Hematopoietic multipotent progenitor cell treated with erythropoietin and hydrocortisone succinate and interleukin-3 and kit ligand, for 4 days (in vitro differentiated cells): Measurements from ENCODE around the gene ARMC10.
"Not testable (repeated sequence)": the region's sequence is repeated elsewhere in the genome, so short reads cannot be mapped to it uniquely, and the experiment has no call there.

Experiments
- DNase-seq: peaks from one replicate; pipeline ENCODE4 v3.0.0-alpha.2; 2015

Gene ARMC10

DNA sequence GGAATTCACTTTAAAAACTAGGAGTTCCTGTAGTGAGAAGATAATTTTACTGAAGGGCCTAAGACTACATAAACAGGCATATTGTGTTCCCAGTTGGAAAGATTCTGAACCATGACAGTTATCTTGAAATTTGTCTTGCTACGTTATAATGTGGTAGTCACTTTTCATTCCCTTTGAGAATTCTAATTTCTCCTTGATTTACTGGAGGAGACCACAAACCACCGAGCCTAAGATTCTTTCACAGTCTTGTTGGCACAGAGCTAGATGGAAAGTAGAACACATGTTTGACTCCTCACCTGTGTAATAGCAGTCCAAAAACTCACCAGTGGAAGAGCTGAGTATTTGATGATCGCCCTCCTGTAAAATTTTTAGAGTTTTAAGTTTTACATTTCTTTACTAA, 4.9 kb downstream of the ARMC10 start:
- no peak for DNase-seq

DNA sequence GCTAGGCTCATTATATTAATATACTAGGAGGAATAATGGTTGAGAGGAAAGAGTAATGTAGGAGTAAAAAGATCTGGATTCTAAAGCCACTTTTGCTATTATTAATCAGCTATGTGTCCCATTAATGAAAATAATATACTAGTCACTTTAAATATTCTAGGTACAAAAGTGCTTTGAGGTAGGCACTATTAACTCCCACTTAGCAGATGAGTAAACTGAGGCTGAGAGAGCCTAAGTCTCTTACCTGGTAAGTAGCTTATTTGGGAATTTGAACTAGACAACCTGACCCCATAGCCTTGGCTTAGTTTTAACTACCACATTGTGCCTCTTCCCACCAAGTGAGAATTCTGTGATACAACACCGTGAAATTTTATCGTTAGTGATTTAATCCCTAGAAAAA, 6.0 kb downstream of the ARMC10 start:
- no peak for DNase-seq

DNA sequence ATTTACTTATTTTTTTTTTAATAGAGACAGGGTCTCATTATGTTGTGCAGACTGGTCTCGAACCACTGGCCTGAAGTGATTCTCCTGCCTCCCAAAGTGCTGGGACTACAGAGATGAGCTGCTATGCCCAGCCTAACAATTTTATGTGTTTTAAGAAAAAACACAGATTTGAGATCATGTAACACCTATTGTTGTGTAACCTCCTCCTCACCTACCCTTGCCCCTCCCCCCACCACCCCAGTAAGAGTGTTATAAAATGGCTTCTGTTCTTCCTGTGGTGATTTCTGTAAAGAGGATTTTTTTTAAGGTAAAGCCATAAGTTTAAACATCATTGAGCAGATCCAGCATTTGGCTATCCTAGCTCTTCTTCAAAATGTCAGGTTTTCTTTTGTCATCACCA, 7.6 kb downstream of the ARMC10 start:
- DNase-seq = no peak

DNA sequence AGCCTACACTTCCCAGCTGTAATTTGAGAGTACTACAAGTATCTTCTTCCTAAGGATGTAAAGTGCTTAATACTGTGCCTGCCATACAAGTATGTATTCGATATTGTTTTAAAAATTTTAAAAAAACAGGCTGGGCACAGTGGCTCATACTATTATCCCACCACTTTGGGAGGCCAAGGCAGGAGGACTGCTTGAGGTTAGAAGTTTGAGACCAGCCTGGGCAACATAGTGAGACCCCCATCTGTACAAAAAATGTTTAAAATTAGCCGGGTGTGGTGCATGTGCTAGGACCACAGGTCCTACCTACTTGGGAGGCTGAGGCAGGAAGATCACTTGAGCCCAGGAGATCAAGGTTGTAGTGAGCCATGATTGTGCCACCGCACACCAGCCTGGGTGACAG, 8.3 kb downstream of the ARMC10 start:
- no peak for DNase-seq

DNA sequence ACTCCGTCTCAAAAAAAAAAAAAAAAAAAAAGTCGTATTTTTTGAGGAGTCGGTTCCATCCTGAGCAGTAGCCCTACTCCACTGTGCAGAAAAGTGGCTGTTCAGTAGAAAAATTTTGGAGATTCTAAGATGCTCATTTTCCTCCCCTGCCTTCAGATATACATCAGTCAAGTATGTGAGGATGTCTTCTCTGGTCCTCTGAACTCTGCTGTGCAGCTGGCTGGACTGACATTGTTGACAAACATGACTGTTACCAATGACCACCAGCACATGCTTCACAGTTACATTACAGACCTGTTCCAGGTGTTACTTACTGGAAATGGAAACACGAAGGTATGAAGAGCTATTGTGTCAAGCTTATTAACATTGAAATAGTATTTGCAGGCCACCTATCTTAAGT, 17.4 kb downstream of the ARMC10 start:
- not testable (repeated sequence) for DNase-seq

DNA sequence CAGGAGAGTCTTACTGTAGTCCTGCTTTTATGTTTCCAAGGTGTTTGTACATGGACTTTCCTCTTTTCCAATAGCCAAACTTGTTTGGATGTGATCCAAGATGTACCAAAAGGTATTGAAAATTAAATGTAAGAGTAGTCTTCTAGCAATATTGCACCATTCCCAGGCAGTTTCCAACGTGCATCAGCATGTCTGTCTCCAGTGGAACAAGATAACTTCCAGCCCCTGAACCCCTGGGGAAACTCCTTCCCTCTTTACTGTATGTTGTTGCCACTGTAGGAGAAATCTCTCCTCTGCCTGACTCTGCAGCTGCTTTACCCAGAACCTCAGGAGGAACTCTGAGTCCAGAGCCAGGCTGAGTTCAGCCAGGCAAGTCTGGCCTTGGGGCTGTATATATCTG, 18.5 kb downstream of the ARMC10 start:
- no peak for DNase-seq

DNA sequence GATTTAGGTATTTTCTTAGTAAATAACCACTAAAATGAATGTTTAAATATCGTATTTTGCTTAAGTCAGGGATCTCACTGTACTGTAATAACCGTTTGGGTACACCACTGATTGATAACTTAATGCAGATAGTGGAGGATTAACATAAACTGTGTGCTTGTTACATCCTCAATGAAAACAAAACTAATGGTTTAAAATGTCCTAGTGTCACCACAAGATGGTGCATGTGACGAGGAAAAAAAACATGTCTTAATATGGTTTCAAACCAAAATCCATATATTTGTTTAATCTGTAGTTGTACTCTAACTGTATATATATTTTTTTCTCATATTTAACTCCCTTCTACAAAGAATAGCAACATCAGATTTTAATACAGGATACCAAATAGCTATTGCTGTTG, 19.2 kb downstream of the ARMC10 start:
- peak; percentile 55 for DNase-seq

DNA sequence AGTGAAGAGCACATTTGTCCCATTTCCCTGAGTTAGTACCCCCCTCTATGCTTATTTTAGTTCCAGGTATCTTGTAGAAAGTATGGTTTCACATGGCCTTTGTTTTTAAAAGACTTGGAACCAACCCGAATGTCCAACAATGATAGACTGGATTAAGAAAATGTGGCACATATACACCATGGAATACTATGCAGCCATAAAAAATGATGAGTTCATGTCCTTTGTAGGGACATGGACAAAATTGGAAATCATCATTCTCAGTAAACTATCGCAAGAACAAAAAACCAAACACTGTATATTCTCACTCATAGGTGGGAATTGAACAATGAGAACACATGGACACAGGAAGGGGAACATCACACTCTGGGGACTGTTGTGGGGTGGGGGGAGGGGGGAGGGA, 20.6 kb downstream of the ARMC10 start:
- DNase-seq = not testable (repeated sequence)

DNA sequence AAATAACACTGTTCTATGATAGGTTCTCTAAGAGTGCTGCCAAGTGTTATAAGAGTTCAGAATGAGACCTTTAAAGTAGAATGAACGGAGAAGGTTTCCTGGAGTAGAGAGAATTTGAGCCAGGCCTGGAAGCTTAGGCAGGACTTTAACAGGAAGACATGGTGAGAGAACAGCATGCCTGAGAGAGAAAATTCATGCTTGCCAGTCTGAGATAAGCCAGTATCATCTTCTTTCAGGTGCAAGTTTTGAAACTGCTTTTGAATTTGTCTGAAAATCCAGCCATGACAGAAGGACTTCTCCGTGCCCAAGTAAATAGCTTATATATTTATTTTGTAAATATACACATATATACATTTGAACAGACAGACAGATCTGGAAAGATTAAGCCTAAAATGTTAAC, 22.1 kb downstream of the ARMC10 start:
- DNase-seq = peak; percentile 26

DNA sequence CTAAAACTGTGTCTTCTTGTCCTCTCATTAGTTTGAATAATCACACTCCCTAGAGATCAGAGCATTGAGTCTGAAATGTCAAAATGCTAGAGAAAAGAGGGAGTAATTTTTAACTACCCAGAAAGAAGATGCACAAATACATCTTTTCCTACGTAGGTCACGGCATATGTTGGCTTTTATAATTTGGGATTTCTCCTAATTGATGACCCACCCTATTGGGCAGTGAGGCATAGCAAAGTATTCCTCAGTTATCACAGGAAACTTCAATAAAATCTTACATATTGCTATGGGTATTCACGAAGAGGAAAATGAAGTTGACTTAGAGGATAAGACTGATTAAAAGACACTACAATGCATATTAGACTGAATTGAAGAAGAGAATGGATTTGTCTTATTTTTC, 25.4 kb downstream of the ARMC10 start:
- no peak for DNase-seq

DNA sequence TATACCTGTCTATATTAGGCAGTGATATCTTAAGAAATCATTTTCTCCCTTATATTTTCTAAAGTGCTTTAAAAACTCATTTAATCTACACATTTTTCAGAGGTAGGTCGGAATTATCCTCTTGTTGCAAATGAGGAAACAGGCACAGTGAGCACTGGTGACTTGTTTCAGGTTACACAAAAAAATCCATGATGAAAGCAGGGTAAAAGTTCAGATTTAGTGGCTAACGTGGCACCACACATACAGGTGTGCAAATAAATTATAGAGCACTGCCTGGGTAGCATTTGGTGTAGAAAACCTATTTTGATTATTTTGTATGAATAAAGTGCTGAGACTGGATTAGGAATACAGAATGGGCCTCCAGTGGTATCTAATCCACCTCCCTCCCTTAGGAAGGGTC, 26.6 kb downstream of the ARMC10 start:
- DNase-seq = no peak

DNA sequence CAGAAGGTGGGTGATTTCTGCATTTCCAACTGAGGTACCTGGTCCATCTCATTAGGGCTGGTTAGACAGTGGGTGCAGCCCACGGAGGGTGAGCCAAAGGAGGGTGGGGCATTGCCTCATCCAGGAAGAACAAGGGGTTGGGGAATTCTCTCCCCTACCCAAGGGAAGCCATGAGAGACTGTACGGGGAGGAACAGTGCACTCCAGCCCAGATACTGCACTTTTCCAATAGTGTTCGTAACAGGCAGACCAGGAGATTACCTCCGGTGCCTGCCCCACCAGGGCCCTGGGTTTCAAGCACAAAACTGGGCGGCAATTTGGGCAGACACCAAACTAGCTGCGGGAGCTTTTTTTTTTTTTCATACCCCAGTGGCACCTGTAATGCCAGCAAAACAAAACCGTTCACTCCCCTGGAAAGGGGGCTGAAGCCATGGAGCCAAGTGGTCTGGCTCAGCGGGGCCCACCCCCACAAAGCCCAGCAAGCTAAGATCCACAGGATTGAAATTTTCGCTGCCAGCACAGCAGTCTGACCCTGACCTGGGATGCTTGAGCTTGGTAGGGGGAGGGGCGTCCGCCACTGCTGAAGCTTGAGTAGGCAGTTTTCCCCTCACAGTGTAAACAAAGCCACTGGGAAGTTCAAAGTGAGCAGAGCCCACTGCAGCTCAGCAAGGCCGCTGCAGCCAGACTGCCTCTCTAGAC, 31.2 kb downstream of the ARMC10 start:
- DNase-seq = no peak

DNA sequence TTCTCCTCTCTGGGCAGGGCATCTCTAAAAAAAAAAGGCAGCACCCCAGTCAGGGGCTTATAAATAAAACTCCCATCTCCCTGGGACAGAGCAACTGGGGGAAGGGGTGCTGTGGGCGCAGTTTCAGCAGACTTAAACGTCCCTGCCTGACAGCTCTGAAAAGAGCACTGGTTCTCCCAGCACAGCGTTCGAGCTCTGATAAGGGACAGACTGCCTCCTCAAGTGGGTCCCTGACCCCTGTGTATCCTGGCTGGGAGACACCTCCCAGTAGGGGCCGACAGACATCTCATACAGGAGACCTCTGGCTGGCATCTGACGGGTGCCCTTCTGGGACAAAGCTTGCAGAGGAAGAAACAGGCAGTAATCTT, 31.7 kb downstream of the ARMC10 start:
- DNase-seq = not testable (repeated sequence)

DNA sequence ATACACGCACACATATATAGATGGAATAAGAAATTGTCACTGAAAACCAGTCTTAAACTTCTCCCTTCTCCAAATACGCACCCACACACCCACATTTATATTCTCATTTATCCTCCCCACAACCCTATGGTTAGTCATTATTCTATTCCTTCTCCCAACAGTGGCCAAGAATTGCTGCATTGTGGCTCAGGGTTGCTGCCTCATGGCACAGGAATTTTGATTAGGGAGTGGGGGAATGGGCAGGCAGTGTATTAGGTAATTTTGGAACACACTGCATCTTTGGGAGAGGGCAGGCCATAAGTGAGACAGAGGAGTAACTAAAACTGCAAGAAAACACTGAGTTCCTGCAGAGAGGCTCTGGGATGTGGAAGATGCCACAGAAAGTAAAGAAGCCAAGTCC, 38.2 kb downstream of the ARMC10 start:
- DNase-seq = no peak

DNA sequence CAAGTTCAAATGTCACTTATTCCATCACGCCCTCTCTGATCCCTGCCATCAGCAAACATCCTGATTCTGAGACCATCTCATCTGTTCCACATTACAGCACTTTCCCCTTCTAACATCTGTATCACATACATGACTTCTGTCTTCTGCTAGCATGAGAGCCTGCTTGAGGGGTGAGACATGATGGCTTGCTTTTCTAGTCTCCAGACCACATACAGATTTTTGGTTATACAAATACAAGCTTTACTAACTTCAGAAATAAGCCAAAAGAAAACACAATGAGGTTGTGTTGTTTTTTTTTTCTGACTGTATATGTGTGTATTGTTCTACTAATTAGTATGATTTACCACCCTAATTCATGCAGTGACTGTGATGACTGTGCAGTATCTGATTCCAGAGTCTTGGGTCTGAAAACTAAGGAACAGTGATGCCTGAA, 39.7 kb downstream of the ARMC10 start:
- no peak for DNase-seq

DNA sequence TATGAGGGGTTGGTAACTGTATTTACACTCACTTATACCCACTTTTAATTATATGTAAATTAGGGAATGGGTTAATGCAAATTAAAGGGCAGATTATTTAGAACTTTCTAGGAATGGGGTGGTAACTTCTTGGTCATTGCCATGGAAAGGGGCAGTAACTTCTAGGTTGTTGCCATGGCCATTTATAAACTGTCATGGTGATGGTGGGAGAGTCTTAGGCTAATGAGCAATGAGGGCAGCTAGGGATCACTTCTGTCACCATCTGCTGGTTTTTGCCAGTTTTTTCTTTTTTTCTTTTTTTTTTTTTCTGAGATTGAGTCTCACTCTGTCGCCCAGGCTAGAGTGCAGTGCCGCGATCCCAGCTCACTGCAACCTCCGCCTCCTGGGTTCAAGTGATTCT, 40.8 kb downstream of the ARMC10 start:
- DNase-seq = no peak

DNA sequence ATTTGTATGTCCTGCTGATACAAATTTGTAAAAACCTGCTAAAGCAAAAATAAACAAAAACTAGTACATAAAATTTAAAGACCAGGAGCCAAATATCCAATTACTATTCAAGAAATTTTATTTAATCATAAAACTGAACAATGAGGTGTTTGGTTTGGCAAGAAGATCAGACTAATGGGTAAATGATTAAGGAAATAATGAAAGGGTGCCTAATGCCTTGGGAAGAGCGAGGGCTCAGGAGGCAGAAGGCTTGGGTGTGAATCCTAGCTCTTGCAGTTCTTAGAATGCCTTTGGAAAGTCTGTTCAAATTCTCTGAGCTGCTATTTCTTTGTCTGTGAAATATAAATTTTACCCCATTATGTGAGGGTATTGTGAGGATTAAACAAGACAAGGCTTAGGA, 41.6 kb downstream of the ARMC10 start:
- no peak for DNase-seq

DNA sequence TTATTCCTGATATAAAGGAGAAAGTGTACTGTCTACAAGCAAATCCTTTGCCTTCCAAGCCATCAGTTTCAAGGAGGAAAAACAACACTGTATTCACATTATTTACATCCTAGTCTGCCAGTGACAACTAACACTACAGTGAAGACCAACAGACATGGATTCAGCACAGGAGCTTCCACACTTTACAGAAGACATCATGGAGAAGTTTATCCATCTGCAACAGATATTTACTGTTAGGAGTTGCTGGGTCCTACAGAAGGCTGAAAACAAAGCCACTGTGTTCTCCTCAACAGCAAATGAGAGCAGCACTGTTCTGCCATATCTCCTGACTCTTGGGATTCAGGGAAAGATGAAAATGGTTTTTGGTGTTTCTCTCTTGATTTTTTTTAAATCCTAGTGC, 42.1 kb downstream of the ARMC10 start:
- DNase-seq = no peak

DNA sequence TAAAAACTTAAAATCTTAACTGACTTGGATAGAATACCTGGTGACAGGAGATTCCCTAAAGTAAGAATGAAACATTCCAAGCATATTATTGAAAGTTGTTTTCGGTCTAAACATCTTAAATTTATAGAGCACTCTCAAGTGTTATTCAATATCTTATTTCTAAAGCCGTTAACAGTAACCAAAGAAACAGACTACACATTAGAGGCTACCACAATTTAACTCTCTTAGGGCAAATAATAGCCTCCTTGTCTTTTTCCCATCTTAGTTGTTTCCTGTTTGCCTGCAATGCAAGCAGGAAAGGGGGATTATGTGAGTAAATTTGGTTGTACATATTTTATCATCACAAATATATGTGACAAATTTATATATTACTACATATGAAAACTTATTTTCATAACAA, 42.5 kb downstream of the ARMC10 start:
- DNase-seq = no peak

DNA sequence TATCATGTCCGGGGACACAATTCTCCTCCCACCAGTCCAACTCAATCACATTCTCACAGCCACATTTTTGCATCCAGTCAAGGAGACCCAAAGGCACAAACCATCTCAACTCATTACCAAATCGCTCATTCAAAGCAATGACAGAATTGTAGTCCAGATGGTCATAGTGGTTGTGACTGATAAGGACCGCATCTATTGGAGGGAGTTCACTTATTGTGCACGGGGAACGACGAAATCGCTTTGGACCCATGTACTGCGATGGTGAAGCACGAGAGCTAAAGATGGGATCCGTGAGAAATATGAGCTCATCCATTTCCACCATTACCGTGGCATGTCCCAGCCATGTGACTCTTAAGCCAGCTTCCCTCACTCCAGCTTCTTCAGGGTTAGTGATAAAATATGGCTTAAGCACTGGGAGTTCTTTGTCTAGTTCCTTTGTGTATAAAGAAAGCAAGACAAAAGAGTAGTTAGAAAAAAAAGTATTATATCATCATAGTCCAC, 44.9 kb downstream of the ARMC10 start:
- DNase-seq = peak; percentile 35

DNA sequence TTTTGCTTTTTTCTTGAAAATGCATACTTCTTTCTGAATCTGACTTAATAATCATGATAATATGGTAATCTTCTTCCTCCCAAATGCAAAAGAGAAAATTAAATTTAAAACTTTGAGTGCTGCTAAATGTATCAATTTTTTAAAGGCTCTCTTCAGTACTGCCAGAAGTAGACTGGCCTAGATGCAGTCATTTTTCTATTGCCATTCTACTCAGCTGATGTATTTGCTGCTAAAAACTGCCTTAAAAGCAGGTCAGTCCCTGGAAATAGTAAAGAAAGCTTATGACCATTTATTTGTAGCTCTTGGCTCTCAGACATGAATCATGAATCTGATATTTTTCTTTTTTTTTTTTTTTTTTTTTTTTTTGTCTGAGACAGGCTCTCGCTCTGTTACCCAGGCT, 45.4 kb downstream of the ARMC10 start:
- DNase-seq = no peak

DNA sequence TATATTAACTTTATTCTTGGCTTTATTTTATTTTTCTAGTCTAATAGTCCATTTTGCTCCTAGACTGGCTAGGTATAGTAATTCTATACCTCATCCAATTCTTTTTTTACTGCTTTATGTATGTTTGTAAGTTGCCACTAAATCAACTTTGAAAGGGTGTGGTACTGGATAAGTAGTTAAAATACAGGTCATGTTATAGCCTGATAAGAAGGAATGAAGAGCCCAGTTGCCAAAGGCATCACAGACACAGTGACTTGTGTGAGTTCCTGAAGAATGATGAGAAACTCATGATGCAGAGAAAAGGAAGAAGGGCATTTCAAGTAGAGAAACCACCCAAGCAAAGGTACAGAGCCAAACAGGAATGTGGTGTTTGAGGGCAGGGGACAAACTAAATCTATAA, 46.7 kb downstream of the ARMC10 start:
- DNase-seq = peak; percentile 85

DNA sequence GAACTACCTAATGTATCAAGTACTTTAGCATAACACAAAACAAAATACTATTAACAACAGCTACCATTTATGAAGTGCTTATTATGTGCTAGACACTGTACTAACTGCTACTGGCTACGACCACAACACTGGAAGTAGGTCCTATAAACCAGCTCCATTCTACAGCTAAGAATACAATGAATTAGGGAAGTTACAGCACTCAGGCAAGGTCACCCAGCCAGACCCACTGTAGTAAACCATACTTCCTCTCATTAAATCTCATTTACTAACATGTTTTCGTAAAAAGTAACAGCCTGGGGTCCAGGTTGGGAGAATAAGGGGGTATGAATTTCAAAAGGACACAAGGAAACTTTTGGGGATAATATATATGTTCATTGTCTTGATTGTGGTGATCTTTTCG, 48.6 kb downstream of the ARMC10 start:
- DNase-seq = peak; percentile 42

DNA sequence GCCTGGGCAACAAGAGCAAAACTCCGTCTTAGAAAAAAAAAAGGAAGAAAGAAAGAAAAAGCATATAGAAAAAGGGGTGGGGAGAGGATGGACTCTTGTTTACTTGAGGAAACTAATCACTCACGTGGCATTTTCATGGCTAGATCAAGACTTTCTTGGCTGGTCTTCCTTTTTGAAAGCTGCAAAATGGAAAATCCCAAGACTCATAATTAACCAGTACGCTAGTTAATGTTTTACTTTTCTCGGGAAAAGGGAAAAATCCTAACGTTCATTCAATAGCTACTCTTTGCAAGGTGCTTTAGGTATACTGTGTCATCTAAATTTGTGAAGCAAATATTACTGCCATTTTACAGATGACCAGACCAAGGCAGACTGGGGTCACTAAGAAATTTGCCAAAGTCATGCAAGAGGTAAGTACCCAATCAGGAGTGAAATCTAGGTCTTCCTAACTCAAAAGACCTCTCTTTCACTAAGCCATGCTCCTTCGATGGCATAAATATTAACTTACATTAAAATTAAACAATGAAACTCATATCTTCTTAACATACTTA, 49.6 kb downstream of the ARMC10 start:
- no peak for DNase-seq

DNA sequence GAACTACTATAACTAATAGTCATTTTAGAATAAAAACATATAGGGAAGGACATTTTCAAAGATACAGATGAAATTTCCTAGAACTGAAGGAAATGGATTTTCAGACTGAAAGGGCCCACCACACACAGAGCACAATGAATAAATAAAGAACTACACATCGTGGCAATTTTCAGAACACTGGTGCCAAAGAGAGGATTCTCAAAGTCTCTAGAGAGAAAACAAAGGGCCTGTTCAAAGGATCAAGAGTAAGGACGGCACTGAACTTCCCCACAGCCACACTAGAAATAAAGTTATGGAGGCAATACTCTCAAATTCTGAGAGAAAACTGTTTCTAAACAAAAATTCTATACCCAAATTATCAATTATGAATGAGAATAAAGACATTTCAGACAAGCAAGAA, 52.1 kb downstream of the ARMC10 start:
- no peak for DNase-seq
